COLO668 (cell line): ENCODE results near the gene DISC1.
"Not testable (repeated sequence)": the region's sequence is repeated elsewhere in the genome, so short reads cannot be mapped to it uniquely, and the experiment has no call there.

Source experiments
- DNase-seq: peaks from one replicate; lab custom pipeline; 2025; ENCODE audit not compliant: unreplicated experiment; lab: John Stamatoyannopoulos, UW

DISC1 gene

GRCh38 chr1:231872461-231872910 is 245.9 kb downstream of the DISC1 start:
- no peak for DNase-seq

DNA sequence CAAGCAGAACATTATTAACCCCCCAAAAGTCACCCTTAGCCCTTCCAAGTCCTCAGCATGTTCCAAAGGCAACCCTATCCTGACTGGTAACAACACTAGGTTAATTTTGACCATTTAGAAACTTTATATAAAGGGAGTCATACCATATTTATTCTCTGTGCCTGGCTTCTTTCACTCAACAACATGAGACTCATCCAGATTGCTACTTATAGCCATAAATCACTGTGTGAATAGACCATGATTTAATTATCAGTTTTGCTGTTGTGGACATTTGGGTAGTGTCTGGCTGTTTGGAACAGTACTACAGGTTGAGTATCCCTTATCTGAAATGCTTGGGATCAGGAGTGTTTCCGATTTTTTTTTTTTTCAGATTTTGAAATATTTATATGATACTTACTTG is 252.1 kb downstream of the DISC1 start:
- no peak for DNase-seq

- DNase-seq = no peak
These were observed 252.7 kb downstream of the DISC1 start for GRCh38 chr1:231879296-231879695.

DNA sequence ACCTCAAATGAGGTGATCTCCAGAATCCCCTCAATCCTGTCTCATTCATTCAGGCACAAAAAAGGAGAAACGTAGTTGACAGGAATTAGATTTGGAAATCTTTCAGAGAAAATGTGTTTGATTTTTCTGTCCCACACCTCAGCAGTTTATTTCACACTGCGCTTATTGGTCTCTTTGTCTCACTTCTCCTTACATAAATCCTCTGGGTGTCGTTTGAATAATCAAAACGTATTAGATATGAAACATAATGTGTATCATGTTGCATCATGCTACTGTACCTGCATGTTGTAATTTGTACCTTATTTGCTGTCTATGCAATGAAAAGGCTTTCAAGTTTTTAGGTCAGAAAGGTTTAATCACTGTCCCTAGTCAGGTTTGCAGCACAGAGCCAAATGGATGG is 255.7 kb downstream of the DISC1 start:
- no peak for DNase-seq

- DNase-seq = no peak
These were observed 256.2 kb downstream of the DISC1 start for GRCh38 chr1:231882790-231883189.

DNA sequence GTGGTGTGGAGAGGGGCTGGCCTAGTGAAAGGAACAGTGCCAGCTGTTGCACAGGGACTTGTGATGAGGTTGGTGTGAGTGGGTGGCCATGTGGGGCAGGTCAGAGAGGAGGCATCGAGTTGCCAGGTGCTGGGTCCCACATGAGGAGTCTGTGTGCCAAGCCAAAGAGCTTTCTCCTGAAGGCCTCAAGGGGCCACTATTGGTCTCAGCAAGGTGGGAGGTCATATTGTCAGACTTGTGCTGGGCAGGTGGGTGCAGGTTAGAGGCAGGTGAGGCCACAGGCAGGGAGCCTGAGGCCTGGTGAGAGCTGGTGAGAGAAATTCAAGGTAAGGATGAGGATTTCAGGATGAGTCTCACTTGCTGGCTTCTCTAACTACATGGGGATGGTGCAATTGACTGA is 256.8 kb downstream of the DISC1 start:
- peak; percentile 46 for DNase-seq

- no peak for DNase-seq
These were observed 258.7 kb downstream of the DISC1 start for GRCh38 chr1:231885209-231885854.

- no peak for DNase-seq
These were observed 260.6 kb downstream of the DISC1 start for GRCh38 chr1:231887166-231887565.

DNA sequence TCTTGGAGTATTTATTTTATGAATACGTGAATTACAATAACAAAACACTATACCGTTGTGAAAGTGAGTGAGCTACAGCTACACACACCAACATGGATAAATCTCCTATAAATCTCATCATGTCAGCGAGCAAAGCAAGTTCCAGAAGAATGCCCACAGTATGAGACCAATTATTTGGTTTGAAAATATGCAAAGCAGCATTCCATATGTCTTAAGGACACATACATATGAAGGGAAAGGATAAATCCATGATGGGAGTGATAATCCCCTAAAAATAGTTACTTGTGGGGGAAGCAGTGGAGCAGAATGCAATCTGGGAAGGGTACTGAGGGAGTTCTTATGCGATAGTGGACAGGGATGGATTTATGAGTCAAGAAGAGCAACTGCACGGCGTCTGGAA is 261.3 kb downstream of the DISC1 start:
- no peak for DNase-seq

DNA sequence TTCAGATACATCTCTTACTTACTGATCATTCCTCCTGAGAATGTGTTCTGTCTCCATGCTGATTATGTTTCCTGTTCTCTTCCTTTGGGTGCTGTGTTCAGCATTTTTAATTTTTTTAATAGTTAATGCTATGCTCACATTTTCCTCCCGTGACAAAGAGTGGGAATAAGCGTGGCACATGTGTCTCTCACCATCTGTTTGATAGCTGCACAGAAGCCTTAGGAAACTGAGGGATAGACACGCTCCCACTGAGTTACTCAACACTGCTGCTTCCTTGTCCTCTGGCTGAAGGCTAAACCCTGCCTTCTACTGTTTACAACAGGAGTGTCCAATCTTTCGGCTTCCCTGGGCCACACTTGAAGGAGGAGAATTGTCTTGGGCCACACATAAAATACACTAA is 264.2 kb downstream of the DISC1 start:
- DNase-seq = no peak

DNA sequence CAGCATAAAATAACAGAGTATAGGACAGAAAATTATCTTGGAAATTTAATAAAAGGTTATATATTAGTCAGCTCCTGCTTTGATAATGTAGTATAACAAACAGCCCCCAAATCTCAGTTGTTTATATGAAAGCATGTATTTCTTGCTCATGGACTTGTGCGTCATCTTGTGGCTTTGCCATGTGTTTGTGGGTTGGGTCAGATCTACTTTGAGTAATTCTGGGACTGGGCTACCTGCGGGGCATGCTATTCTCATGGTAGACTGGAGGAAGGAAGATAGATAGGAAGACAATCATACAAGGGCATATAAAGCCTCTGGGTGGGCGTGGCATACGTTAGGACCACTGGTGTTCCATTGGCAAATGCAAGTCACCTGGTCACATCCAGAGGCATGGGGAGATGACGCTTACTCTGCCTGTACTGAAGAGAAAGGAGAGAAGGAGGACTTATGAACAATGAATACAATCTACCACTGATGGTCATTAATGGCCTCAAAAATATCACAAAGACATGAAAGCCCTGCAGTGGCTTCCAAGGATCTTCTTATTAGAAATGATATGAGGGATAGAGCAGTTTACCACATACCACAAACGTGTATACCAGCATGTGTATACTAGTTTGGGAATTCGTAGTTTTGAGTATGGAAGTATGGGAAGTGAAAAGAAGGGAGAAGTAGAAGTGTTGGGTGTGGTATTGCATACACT is 267.0 kb downstream of the DISC1 start:
- DNase-seq = no peak

DNA sequence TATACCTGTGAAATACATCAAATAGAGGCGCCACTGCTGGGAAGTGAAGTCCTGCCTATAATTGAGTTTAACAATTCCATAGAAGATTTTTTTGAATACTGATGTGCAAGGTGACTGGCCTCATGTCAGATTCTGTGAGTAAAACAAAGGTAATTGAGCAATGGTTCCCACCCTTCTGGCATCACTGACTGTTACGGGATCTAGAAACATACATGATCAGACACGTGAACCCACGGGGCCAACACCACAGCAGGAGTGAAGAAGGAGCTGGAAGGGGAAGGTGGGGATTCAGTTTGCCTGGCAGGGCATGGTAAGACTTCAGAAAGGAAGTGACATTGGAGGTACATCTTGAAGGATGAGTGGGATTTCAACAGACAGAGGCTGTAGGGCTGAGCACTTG is 270.2 kb downstream of the DISC1 start:
- DNase-seq = no peak

DNA sequence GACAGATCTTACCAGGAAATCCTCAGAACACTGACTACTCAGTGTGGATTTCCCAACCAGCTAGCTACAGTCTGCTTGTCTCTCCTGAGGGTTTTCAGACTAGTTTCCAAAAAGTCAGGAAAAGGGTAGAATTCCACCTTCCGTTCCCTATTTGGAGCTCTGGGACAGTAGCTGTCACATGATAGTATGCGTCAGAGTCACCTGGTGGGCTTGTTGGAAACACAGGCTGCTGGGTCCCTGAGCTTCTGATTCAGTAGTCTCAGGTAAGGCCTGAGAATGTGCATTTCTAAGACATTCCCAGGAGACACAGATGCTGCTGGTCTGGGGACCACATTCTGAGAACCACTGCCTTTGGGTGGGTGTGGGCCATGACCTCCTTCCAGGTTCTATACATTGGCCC is 272.5 kb downstream of the DISC1 start:
- no peak for DNase-seq

GRCh38 chr1:231899713-231900435 is 273.3 kb downstream of the DISC1 start:
- no peak for DNase-seq

- no peak for DNase-seq
These were observed 277.0 kb downstream of the DISC1 start for GRCh38 chr1:231903586-231904081.

GRCh38 chr1:231907310-231907709 is 280.7 kb downstream of the DISC1 start:
- DNase-seq = not testable (repeated sequence)

DNA sequence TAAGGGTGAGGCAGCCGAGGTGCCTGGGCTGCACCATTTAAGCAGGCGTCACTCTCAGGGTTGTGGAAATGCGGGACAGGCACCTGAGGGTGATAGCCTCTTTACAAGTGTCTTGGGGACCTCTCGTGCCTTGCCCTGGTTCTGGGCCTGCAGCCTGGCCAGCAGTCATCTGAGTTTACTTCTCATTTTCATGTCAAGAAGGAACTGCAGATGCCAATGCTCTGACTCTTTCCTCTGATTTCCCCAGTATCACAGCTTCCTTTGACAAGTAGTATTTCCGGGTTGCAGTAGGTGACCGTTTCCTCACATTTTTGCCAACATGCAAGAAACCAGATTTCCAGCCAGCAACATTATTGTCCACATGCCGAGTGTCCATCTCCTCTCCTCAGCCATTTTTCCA is 286.9 kb downstream of the DISC1 start:
- DNase-seq = no peak

GRCh38 chr1:231918239-231919015 is 291.8 kb downstream of the DISC1 start:
- no peak for DNase-seq

DNA sequence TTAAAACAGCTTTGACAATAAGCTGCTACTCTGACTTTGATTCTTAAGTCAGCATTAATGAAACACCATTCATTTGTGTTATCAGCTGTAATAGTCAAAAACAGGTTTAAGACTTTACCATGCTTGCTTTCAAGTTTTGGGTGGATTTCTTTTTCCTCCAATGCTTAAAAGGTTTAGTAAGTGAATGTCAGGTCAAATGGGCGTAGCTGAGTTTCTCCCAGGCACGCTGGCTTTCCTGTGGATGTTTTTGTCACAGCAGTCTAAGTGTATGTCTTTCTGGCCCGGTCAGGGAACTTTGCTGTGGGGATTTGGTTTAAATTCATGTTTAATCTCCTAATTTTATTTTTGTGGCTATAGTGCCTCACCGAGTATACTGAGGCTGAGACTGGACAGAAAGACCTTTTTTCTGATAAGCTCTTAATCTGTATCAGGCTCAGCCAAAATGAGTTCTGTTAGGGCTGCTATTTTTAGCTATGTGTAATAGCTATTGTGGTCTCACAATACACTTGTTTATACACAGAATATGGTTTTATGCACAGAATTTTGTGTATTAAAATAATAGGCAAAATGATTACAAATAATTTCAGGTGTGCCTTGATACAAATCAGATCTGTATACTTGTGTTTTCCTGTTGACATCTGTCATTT is 292.8 kb downstream of the DISC1 start:
- DNase-seq = no peak

DNA sequence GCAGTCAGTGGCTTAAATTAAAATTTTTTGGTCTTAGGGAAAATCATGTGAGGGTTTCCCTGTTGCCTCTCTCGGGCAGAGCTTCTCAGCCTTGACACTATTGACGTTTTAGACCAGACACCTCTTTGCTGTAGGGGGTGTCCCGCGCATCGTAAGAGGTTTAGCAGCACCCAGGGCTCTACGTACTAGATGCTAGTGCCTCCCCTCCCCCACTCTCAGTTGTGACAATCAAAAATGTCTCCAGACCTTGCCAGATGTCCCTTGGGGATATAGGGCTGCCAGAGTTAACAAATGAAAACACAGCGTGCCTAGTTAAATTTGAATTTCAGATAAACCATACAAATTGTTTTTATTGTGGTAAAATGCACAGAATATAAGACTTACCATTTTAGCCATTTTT is 293.3 kb downstream of the DISC1 start:
- no peak for DNase-seq
